Mesenchymal stem cell (in vitro differentiated cells and primary cell): ENCODE data around the gene C11orf97.

Experiments
- DNase-seq: peaks from one replicate; pipeline ENCODE4 v3.0.0-alpha.2; 2013
- H2AFZ ChIP-seq: one replicate; pipeline ENCODE4 v1.6.1; 2013; ENCODE audit warnings: low read depth, mild to moderate bottlenecking, control low read depth, inconsistent platforms, low read length, moderate library complexity
- H2AK5ac ChIP-seq: 2 replicates; pipeline ENCODE4 v1.6.1; 2013; ENCODE audit warnings: low read length, moderate library complexity, mild to moderate bottlenecking, inconsistent platforms; ENCODE audit not compliant: severe bottlenecking
- H2BK120ac ChIP-seq: one replicate; pipeline ENCODE4 v1.6.1; 2013; ENCODE audit warnings: low read depth, mild to moderate bottlenecking, inconsistent platforms, low read length, moderate library complexity
- H2BK12ac ChIP-seq, 2 experiments: one replicate each; pipeline ENCODE4 v1.6.1; 2013; ENCODE audit warnings: inconsistent platforms in 2 of 2, low read length in 2 of 2, mild to moderate bottlenecking in 2 of 2, moderate library complexity in 2 of 2, control low read depth in 1 of 2
- H2BK15ac ChIP-seq: one replicate; pipeline ENCODE4 v1.6.1; 2013; ENCODE audit warnings: mild to moderate bottlenecking, low read depth, inconsistent platforms; ENCODE audit not compliant: poor library complexity, severe bottlenecking
- H2BK5ac ChIP-seq: 2 replicates; pipeline ENCODE4 v1.6.1; 2013; ENCODE audit warnings: low read depth, mild to moderate bottlenecking, low read length, control low read depth, inconsistent platforms; ENCODE audit not compliant: poor library complexity, severe bottlenecking
- H3K14ac ChIP-seq, 2 experiments: one replicate each; pipeline ENCODE4 v1.6.1; 2013; ENCODE audit warnings: inconsistent platforms in 2 of 2, low read length in 2 of 2, control low read depth in 1 of 2, mild to moderate bottlenecking in 1 of 2, moderate library complexity in 1 of 2
- H3K18ac ChIP-seq, 2 experiments: one replicate each; pipeline ENCODE4 v1.6.1; 2013; ENCODE audit warnings: inconsistent platforms in 2 of 2, low read length in 2 of 2, control low read depth in 1 of 2, low read depth in 1 of 2, mild to moderate bottlenecking in 1 of 2
- H3K23ac ChIP-seq, 2 experiments: one replicate each; pipeline ENCODE4 v1.6.1; 2013; ENCODE audit warnings: inconsistent platforms in 2 of 2, low read length in 2 of 2, mild to moderate bottlenecking in 2 of 2, moderate library complexity in 2 of 2, control low read depth in 1 of 2
- H3K27ac ChIP-seq: 2 replicates; pipeline ENCODE4 v1.5.1; 2013; ENCODE audit warnings: mild to moderate bottlenecking, moderate library complexity, low read length, control low read depth, inconsistent platforms; ENCODE audit not compliant: poor library complexity, severe bottlenecking
- H3K27me3 ChIP-seq, 2 experiments: 2 replicates each; pipeline versions ENCODE4 v1.6.1 to v1.7.0; 2013; ENCODE audit warnings: low read length in 2 of 2, mild to moderate bottlenecking in 2 of 2, moderate library complexity in 2 of 2, control low read depth in 1 of 2, inconsistent platforms in 1 of 2; ENCODE audit not compliant: control insufficient read depth in 1 of 2, insufficient read depth in 1 of 2
- H3K36me3 ChIP-seq, 2 experiments: 2 replicates each; pipeline versions ENCODE4 v1.6.1 to v1.7.0; 2013; ENCODE audit warnings: low read length in 2 of 2, control low read depth in 1 of 2, inconsistent platforms in 1 of 2, low read depth in 1 of 2, mild to moderate bottlenecking in 1 of 2; ENCODE audit not compliant: insufficient read depth in 2 of 2, control insufficient read depth in 1 of 2
- H3K4ac ChIP-seq, 2 experiments: one replicate each; pipeline ENCODE4 v1.6.1; 2013; ENCODE audit warnings: inconsistent platforms in 2 of 2, low read length in 2 of 2, mild to moderate bottlenecking in 2 of 2, moderate library complexity in 2 of 2, control low read depth in 1 of 2, low read depth in 1 of 2
- H3K4me1 ChIP-seq: 2 replicates; pipeline ENCODE4 v1.6.1; 2013; ENCODE audit warnings: low read depth, low read length, control low read depth; ENCODE audit not compliant: control insufficient read depth, insufficient read depth
- H3K4me2 ChIP-seq: 2 replicates; pipeline ENCODE4 v1.6.1; 2013; ENCODE audit warnings: low read length, mild to moderate bottlenecking, inconsistent platforms; ENCODE audit not compliant: poor library complexity, severe bottlenecking
- H3K4me3 ChIP-seq, 2 experiments: 2 replicates each; pipeline versions ENCODE4 v1.5.1 to v1.7.0; 2013; ENCODE audit warnings: low read length in 2 of 2, mild to moderate bottlenecking in 2 of 2, control low read depth in 1 of 2, low read depth in 1 of 2; ENCODE audit not compliant: insufficient read depth in 1 of 2
- H3K79me1 ChIP-seq: replicated peaks from 2 replicates; pipeline ENCODE4 v1.6.1; 2013; ENCODE audit warnings: mild to moderate bottlenecking, control low read depth, low read length, inconsistent platforms; ENCODE audit not compliant: poor library complexity, severe bottlenecking
- H3K9ac ChIP-seq: 2 replicates; pipeline ENCODE4 v1.7.0; 2013; ENCODE audit warnings: mild to moderate bottlenecking, low read length, moderate library complexity
- H3K9me3 ChIP-seq: 2 replicates; pipeline ENCODE4 v1.7.0; 2013; ENCODE audit warnings: mild to moderate bottlenecking, low read length; ENCODE audit not compliant: control insufficient read depth
- H4K8ac ChIP-seq: one replicate; pipeline ENCODE4 v1.6.1; 2013; ENCODE audit warnings: inconsistent platforms, mild to moderate bottlenecking, low read length, moderate library complexity
- H4K91ac ChIP-seq: one replicate; pipeline ENCODE4 v1.6.1; 2013; ENCODE audit warnings: mild to moderate bottlenecking, low read length, inconsistent platforms
- WGBS: methylation state at CpG from one replicate; pipeline ENCODE4 v1.1.7; 2013; ENCODE audit warnings: mixed read lengths; 5-methylcytosine and 5-hydroxymethylcytosine counted together

The C11orf97 gene

GRCh38 chr11:94524341-94524740 lies 12.1 kb downstream of the C11orf97 start:
- no peak for DNase-seq
- no peaks in the 10 kb centered on the region for H3K79me1 ChIP-seq
- H3K4me2 ChIP-seq: no peak overlapping the region
- no peak overlapping the region for H2AFZ ChIP-seq
- H2BK120ac ChIP-seq: no peak overlapping the region
- no peak overlapping the region for H2BK15ac ChIP-seq
- no peaks in the 10 kb centered on the region for H3K36me3 ChIP-seq
- no peaks in the 10 kb centered on the region for H3K9me3 ChIP-seq
- no peak overlapping the region for H2AK5ac ChIP-seq
- no peak overlapping the region for H3K4ac ChIP-seq
- H3K14ac ChIP-seq: no peak overlapping the region
- no peak overlapping the region for H3K4me3 ChIP-seq
- H3K9ac ChIP-seq: no peak overlapping the region
- 100% methylated on average over 1 of the region's 1 CpG for WGBS
- H2BK5ac ChIP-seq: no peak overlapping the region
- no peak overlapping the region for H3K23ac ChIP-seq
- no peak overlapping the region for H3K27ac ChIP-seq
- H4K8ac ChIP-seq: no peak overlapping the region
- no peaks in the 10 kb centered on the region for H3K4me1 ChIP-seq
- no peaks in the 10 kb centered on the region for H3K27me3 ChIP-seq
- H2BK12ac ChIP-seq: no peak overlapping the region
- no peak overlapping the region for H3K18ac ChIP-seq
- no peak overlapping the region for H4K91ac ChIP-seq

- no peak overlapping the region for H3K9ac ChIP-seq
- H3K36me3 ChIP-seq: no peaks in the 10 kb centered on the region
- no peak overlapping the region for H3K4me2 ChIP-seq
- no peak overlapping the region for H4K91ac ChIP-seq
- H2BK15ac ChIP-seq: no peak overlapping the region
- no peak overlapping the region for H3K4me3 ChIP-seq
- H3K4me1 ChIP-seq: no peaks in the 10 kb centered on the region
- H3K14ac ChIP-seq: no peak overlapping the region
- no peak overlapping the region for H2BK12ac ChIP-seq
- H3K18ac ChIP-seq: no peak overlapping the region
- H3K79me1 ChIP-seq: no peaks in the 10 kb centered on the region
- H2AK5ac ChIP-seq: no peak overlapping the region
- no peak overlapping the region for H3K27ac ChIP-seq
- H2AFZ ChIP-seq: no peak overlapping the region
- no peaks in the 10 kb centered on the region for H3K27me3 ChIP-seq
- H2BK120ac ChIP-seq: no peak overlapping the region
- no peaks in the 10 kb centered on the region for H3K9me3 ChIP-seq
- 75% methylated on average over 4 of the region's 5 CpGs for WGBS
- no peak for DNase-seq
- H4K8ac ChIP-seq: no peak overlapping the region
- no peak overlapping the region for H2BK5ac ChIP-seq
- no peak overlapping the region for H3K4ac ChIP-seq
- H3K23ac ChIP-seq: no peak overlapping the region
These were observed 13.5 kb downstream of the C11orf97 start for GRCh38 chr11:94525546-94526324.

- H3K9me3 ChIP-seq: no peaks in the 10 kb centered on the region
- no peaks in the 10 kb centered on the region for H3K79me1 ChIP-seq
- no peak overlapping the region for H2AK5ac ChIP-seq
- H2BK15ac ChIP-seq: no peak overlapping the region
- H3K9ac ChIP-seq: no peak overlapping the region
- no peak overlapping the region for H3K18ac ChIP-seq
- no peak overlapping the region for H3K14ac ChIP-seq
- H3K4me3 ChIP-seq: no peak overlapping the region
- H2BK12ac ChIP-seq: no peak overlapping the region
- H3K27me3 ChIP-seq: no peaks in the 10 kb centered on the region
- H3K4ac ChIP-seq: no peak overlapping the region
- H4K91ac ChIP-seq: no peak overlapping the region
- WGBS: 80% methylated on average over 1 of the region's 4 CpGs
- H4K8ac ChIP-seq: no peak overlapping the region
- H3K4me1 ChIP-seq: no peaks in the 10 kb centered on the region
- no peak overlapping the region for H3K23ac ChIP-seq
- no peaks in the 10 kb centered on the region for H3K36me3 ChIP-seq
- no peak overlapping the region for H2BK120ac ChIP-seq
- no peak overlapping the region for H2AFZ ChIP-seq
- no peak for DNase-seq
- no peak overlapping the region for H2BK5ac ChIP-seq
- no peak overlapping the region for H3K27ac ChIP-seq
- H3K4me2 ChIP-seq: no peak overlapping the region
These were observed 14.6 kb downstream of the C11orf97 start for GRCh38 chr11:94526645-94527438.

- H3K4me3 ChIP-seq: no peak overlapping the region
- H2BK120ac ChIP-seq: no peak overlapping the region
- H3K4ac ChIP-seq: no peak overlapping the region
- H2BK15ac ChIP-seq: no peak overlapping the region
- H3K23ac ChIP-seq: no peak overlapping the region
- H3K4me1 ChIP-seq: no peaks in the 10 kb centered on the region
- no peak overlapping the region for H4K91ac ChIP-seq
- no peak overlapping the region for H4K8ac ChIP-seq
- H3K18ac ChIP-seq: no peak overlapping the region
- H3K27me3 ChIP-seq: no peaks in the 10 kb centered on the region
- no peak overlapping the region for H2AK5ac ChIP-seq
- H2BK5ac ChIP-seq: no peak overlapping the region
- H3K14ac ChIP-seq: no peak overlapping the region
- H3K4me2 ChIP-seq: no peak overlapping the region
- no peaks in the 10 kb centered on the region for H3K9me3 ChIP-seq
- no peak for DNase-seq
- no peak overlapping the region for H3K9ac ChIP-seq
- H3K27ac ChIP-seq: no peak overlapping the region
- no peak overlapping the region for H2AFZ ChIP-seq
- H3K79me1 ChIP-seq: no peaks in the 10 kb centered on the region
- H3K36me3 ChIP-seq: no peaks in the 10 kb centered on the region
- no peak overlapping the region for H2BK12ac ChIP-seq
These were observed 16.3 kb downstream of the C11orf97 start for GRCh38 chr11:94528551-94528950.
